Stomach (tissue), 9 donors: ENCODE measurements around the gene CBL. TPM values are rescaled to one million over a fixed set of nuclear protein-coding genes. Genes with fewer than 3 reads are reported as not detected.

Experiments used
- DNase-seq, 2 donors: peaks; one replicate each; pipeline versions ENCODE4 v3.0.0 to v3.0.0-alpha.2; 2013 to 2019
- H3K27ac ChIP-seq, 5 donors: fragments of 200-600 bp in 4 of 5; sonication (generic) in 4 of 5; one replicate each; pipeline ENCODE4 v1.5.1; 2013 to 2019; ENCODE audit warnings: mild to moderate bottlenecking in 1 of 5, moderate library complexity in 1 of 5
- H3K27me3 ChIP-seq, 3 donors: fragments of 200-600 bp; sonication (generic); one replicate each; pipeline ENCODE4 v1.5.1; 2017 to 2019; ENCODE audit warnings: mixed run types in 1 of 3
- H3K36me3 ChIP-seq, 4 donors: fragments of 200-600 bp; sonication (generic); 1 replicate in 3 of 4; 2 replicates in 1 of 4; pipeline ENCODE4 v1.5.1; 2016 to 2019
- H3K4me1 ChIP-seq, 4 donors: fragments of 200-600 bp; sonication (generic); one replicate each; pipeline ENCODE4 v1.5.1; 2016 to 2019
- H3K4me3 ChIP-seq, 4 donors: fragments of 200-600 bp; sonication (generic) in 3 of 4; one replicate each; pipeline ENCODE4 v1.5.1; 2016 to 2019; ENCODE audit warnings: mild to moderate bottlenecking in 1 of 4
- H3K9me3 ChIP-seq, 4 donors: fragments of 200-600 bp; sonication (generic); one replicate each; pipeline ENCODE4 v1.5.1; 2016 to 2019
- EP300 ChIP-seq: sonication (generic); formaldehyde crosslinking; IDR thresholded peaks from one replicate; pipeline ENCODE4 v1.6.1; 2017; ENCODE audit warnings: antibody characterized with exemption
- POLR2A ChIP-seq, 4 donors: fragments of 450-650 bp; IDR thresholded peaks; one replicate each; pipeline ENCODE4 v1.6.1; 2016; ENCODE audit warnings: antibody characterized with exemption in 4 of 4, control low read depth in 2 of 4, mild to moderate bottlenecking in 1 of 4, moderate library complexity in 1 of 4
- POLR2AphosphoS5 ChIP-seq, 3 donors: sonication (generic); formaldehyde crosslinking; IDR thresholded peaks; one replicate each; pipeline ENCODE4 v1.6.1; 2016; ENCODE audit warnings: antibody characterized with exemption in 3 of 3
- WGBS, 5 donors: extraction: QIAGEN DNeasy Blood & Tissue Kit in 3 of 5; methylation state at CpG; one replicate each; pipeline versions ENCODE4 v1.1.5 to v1.1.7; 2013 to 2018; 5-methylcytosine and 5-hydroxymethylcytosine counted together
- intact Hi-C: fragments of 100-400 bp; cut with DNase I; formaldehyde crosslinking; loops from one replicate; pipeline ENCODE4 v1.15.1; 2023; ENCODE audit warnings: low total_unique reads
- polyA plus RNA-seq, 3 donors: library from polyadenylated mRNA; stranded (reverse); fragments of 200-250 nt; gene quantifications; one replicate each; pipeline ENCODE4 v1.2.3, GENCODE V29; 2013
- total RNA-seq, 5 donors: library from RNA; depleted of rRNA; stranded (reverse); fragments of >200 nt; gene quantifications; one replicate each; pipeline versions ENCODE4 v1.1.0 to v1.2.3, GENCODE V29; 2014 to 2016
- TF ChIP-seq, protein P1 (sequence below), 7 experiments: fragments of 450-650 bp in 4 of 7; fragments of 200-600 bp in 3 of 7; sonication (generic) in 3 of 7; IDR thresholded peaks; one replicate each; pipeline ENCODE4 v1.5.1; 2016 to 2019; ENCODE audit warnings: antibody characterized with exemption in 7 of 7, control low read depth in 2 of 7, mild to moderate bottlenecking in 1 of 7
- donor health status: healthy with polysubstance abuse.
- donor health status: Bipolar disorder and iron deficiency.
- donor health status: healthy.

CBL gene
- total and polyA plus RNA-seq, 8 donors = 1.4 to 13.8 (median 7.9) TPM

DNA sequence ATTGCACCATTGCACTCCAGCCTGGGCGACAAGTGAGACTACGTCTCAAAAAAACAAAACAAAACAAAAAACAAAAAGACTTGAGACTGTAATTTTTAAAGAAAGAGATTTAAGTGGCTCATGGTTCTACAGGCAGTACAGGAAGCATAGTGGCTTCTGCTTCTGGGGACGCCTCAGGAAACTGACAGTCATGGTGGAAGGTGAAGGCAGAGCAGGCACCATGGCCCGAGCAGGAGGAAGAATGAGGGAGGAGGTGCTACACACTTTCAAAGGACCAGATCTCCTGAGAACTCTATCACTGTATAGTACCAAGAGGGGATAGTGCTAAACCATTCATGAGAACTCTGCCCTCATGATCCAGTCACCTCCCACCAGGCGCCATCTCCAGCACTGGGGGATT, 52.0 kb downstream of the CBL start:
- H3K36me3 ChIP-seq = peaks cover 0 to 9% (median 4%) of the 10 kb centered on the region in 4 donors
- no peak overlapping the region for H3K27ac ChIP-seq
- TF ChIP-seq POLR2AphosphoS5 (IDR thresholded peaks at IDR 0.05) = no peak
- peak in 1 of 2 donors; percentile 7 for DNase-seq
- no peaks in the 10 kb centered on the region for H3K27me3 ChIP-seq
- H3K9me3 ChIP-seq = no peaks in the 10 kb centered on the region
- 79 to 88% (median 84%) methylated on average over 5 of the region's 5 CpGs for WGBS, 5 donors
- intact Hi-C loops = no loop called here
- H3K4me3 ChIP-seq = no peak overlapping the region
- H3K4me1 ChIP-seq = peaks cover 0 to 20% (median 5%) of the 10 kb centered on the region in 4 donors

DNA sequence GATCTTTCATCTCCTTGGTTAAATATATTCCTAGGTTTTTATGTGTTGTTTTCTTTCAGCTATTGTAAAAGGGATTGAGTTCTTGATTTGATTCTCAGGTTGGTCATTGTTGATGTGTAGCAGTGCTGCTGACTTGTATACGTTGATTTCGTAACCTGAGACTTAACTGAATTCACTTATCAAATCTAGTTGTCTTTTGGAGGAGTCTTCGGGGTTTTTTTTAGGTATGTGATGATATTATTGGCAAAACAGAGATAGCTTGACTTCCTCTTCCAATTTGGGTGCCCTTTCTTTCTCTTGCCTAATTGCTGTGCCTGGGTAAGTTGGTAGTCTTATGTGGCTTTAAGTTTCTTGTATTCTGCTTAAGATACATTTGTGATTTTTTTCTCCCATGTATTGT, 52.8 kb downstream of the CBL start:
- no peak for DNase-seq
- Histone ChIP-seq H3K4me3 (no peak overlapping the region), H3K9me3 (no peaks in the 10 kb centered on the region), H3K4me1 (peaks cover 0 to 23% (median 11%) of the 10 kb centered on the region in 4 donors), H3K27ac (no peak overlapping the region), H3K36me3 (peaks cover 0 to 9% (median 4%) of the 10 kb centered on the region in 4 donors), H3K27me3 (no peaks in the 10 kb centered on the region)
- TF ChIP-seq EP300 = no peak
- no peak for TF ChIP-seq POLR2A (IDR thresholded peaks at IDR 0.05)
- TF ChIP-seq, protein P1, sequence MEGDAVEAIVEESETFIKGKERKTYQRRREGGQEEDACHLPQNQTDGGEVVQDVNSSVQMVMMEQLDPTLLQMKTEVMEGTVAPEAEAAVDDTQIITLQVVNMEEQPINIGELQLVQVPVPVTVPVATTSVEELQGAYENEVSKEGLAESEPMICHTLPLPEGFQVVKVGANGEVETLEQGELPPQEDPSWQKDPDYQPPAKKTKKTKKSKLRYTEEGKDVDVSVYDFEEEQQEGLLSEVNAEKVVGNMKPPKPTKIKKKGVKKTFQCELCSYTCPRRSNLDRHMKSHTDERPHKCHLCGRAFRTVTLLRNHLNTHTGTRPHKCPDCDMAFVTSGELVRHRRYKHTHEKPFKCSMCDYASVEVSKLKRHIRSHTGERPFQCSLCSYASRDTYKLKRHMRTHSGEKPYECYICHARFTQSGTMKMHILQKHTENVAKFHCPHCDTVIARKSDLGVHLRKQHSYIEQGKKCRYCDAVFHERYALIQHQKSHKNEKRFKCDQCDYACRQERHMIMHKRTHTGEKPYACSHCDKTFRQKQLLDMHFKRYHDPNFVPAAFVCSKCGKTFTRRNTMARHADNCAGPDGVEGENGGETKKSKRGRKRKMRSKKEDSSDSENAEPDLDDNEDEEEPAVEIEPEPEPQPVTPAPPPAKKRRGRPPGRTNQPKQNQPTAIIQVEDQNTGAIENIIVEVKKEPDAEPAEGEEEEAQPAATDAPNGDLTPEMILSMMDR (IDR thresholded peaks at IDR 0.05) = no peak
- no peak for TF ChIP-seq POLR2AphosphoS5 (IDR thresholded peaks at IDR 0.05)
- intact Hi-C loops = no loop called here
- 75 to 85% (median 79%) methylated on average over 3 of the region's 3 CpGs for WGBS, 5 donors

DNA sequence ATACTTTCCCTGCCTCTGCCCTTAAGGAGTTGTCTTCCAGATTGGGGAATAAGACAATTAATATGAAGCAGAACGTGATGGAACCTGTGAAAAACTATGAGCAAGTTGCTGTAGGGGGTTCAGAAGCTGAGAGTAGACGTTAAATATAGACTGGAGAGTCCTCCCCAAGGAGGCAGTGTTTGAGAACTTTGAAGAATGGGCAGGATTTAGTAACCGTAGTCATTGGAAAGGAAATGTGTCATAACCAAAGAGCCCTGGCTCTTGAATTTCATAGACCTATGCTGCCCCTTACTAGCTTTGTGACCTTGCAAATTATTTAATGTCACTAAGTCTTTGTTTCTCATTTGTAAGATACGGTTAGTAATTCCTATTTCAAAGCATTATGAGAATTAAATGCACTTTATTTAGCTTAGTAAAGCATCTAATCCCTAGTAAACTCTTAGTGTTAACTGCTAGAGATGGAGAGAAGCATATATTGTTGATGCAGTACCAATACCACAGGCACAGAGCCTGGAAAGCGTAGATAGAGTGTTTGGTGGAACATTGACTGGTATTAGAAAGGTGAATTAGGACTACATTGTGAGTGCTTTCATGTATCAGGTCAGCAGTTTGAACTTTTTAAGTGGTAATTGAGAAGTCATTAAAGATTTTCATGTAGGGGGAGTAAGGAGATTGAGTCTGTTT, 56.7 kb downstream of the CBL start:
- Histone ChIP-seq H3K4me3 (no peak overlapping the region), H3K27ac (peak overlapping the region in 3 of 5 donors; percentile 21 to 61 (median 32)), H3K4me1 (peaks cover 0 to 37% (median 15%) of the 10 kb centered on the region in 4 donors), H3K36me3 (no peaks in the 10 kb centered on the region), H3K9me3 (no peaks in the 10 kb centered on the region), H3K27me3 (no peaks in the 10 kb centered on the region)
- TF ChIP-seq, protein P1 (IDR thresholded peaks at IDR 0.05) = no peak
- TF ChIP-seq EP300 (no peak), POLR2AphosphoS5 (IDR thresholded peaks at IDR 0.05) (no peak), POLR2A (IDR thresholded peaks at IDR 0.05) (no peak)
- peak in 1 of 2 donors; percentile 18 for DNase-seq
- intact Hi-C loops = no loop called here
- WGBS, 5 donors = 61 to 75% (median 72%) methylated on average over 5 of the region's 5 CpGs

DNA sequence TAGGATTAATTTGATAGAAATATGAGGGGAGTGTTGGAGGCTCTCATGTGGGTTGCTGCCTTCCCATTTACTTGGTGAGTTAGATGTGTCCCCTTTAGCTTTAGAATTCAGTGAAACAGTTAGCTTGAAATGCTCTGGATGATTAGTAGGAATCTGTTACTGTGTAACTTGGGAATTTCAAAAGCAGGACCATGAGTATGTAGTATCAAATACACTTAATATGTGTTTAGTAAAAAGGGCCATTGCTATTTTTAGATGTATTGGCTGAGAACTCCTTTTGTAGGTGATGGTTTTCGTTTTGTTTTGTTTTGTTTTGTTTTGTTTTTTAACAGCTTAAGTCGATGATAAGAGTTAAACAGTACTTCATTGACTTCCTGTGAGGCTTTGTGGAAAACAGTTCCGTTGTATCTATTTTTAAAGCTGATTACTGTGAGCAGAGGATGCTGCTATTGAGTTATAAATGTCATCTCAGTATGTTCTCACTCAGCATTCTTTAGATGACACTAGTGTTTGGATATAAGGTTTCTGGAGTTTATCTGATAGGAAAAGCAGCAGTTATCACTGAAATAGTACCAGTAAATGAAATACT, 57.3 kb downstream of the CBL start:
- WGBS, 5 donors = 18 to 46% (median 37%) methylated on average over 3 of the region's 3 CpGs
- TF ChIP-seq POLR2A (IDR thresholded peaks at IDR 0.05) (no peak), POLR2AphosphoS5 (IDR thresholded peaks at IDR 0.05) (no peak)
- TF ChIP-seq, protein P1 (IDR thresholded peaks at IDR 0.05) = no peak
- no peaks in the 10 kb centered on the region for H3K27me3 ChIP-seq
- H3K4me1 ChIP-seq = peaks cover 0 to 40% (median 16%) of the 10 kb centered on the region in 4 donors
- H3K9me3 ChIP-seq = no peaks in the 10 kb centered on the region
- no peaks in the 10 kb centered on the region for H3K36me3 ChIP-seq
- H3K27ac ChIP-seq = peak overlapping the region in 3 of 5 donors; percentile 21 to 61 (median 32)
- peak in 1 of 2 donors; percentile 25 for DNase-seq
- intact Hi-C loops = no loop called here
- H3K4me3 ChIP-seq = no peak overlapping the region

DNA sequence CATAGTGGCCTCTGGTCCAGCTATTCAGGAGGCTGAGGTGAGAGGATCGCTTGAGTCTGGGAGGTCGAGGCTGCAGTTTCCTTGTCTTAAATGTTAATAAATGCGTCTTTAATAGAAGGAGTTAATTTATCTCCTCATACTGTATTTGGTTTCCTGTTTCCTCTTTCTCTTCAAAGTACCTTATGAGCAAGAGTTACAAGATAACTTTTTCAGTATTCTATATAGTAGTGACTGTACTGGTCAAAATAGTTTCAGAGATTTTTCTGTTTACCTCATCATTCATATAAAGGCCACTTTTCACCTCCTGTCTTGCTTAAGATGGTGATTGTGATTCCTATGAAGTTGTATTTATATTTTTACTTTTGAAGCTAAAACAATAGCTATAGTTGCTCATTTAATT, 59.9 kb downstream of the CBL start:
- Histone ChIP-seq H3K9me3 (no peaks in the 10 kb centered on the region), H3K4me3 (no peak overlapping the region), H3K36me3 (no peaks in the 10 kb centered on the region), H3K27ac (no peak overlapping the region), H3K4me1 (peaks cover 0 to 33% (median 18%) of the 10 kb centered on the region in 4 donors), H3K27me3 (no peaks in the 10 kb centered on the region)
- TF ChIP-seq POLR2A (IDR thresholded peaks at IDR 0.05) = no peak
- no peak for TF ChIP-seq POLR2AphosphoS5 (IDR thresholded peaks at IDR 0.05)
- no peak for TF ChIP-seq EP300
- TF ChIP-seq, protein P1 (IDR thresholded peaks at IDR 0.05) = no peak
- intact Hi-C loops = no loop called here
- no peak for DNase-seq
- WGBS, 5 donors = 79 to 89% (median 85%) methylated on average over 3 of the region's 3 CpGs
